GM19239 (cell line): Measurements from ENCODE around the gene ACMSD.
A peak's percentile ranks its signal among the peaks of the same experiment; 100 is the strongest.
"Not testable (repeated sequence)": the region's sequence is repeated elsewhere in the genome, so short reads cannot be mapped to it uniquely, and the experiment has no call there.

Experiments used
- DNase-seq: peaks from one replicate; pipeline ENCODE4 v3.0.0; 2011; ENCODE audit warnings: low spot score; ENCODE audit not compliant: insufficient read length
- FAIRE-seq: peaks from 2 replicates; lab custom pipeline; 2011; peaks lifted over from hg19 to GRCh38; lab: Jason Lieb, UNC

The ACMSD gene

DNA sequence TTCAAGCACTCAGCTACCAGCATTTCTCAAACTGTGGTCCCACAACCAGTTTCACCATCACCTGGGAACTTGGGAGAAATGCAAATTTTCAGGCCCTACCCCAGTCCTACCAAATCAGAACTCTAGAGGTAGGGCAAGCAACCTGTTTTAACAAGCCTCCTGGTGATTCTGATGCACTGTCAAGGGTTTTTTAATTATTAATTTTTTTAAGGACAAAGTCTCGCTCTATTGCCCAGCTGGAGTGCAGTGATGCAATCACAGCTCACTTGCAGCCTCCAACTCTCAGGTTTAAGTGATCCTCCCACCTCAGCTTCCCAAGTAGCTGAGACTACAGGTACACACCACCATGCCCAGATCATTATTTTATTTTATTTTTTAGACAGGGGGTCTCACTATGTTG lies 7.8 kb downstream of the ACMSD start:
- DNase-seq, result no peak
- no peak for FAIRE-seq

DNA sequence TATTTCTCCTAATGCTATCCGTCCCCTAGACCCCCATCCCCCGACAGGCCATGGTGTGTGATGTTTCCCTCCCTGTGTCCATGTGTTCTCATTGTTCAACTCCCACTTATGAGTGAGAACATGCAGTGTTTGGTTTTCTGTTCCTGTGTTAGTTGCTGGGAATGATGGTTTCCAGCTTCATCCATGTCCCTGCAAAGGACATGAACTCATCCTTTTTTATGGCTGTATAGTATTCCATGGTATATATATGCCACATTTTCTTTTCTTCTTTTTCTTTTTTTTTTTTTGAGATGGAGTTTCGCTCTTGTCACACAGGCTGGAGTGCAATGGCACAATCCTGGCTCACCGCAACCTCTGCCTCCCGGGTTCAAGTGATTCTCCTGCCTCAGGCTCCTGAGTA lies 9.2 kb downstream of the ACMSD start:
- FAIRE-seq, DNase-seq: not testable (repeated sequence)

DNA sequence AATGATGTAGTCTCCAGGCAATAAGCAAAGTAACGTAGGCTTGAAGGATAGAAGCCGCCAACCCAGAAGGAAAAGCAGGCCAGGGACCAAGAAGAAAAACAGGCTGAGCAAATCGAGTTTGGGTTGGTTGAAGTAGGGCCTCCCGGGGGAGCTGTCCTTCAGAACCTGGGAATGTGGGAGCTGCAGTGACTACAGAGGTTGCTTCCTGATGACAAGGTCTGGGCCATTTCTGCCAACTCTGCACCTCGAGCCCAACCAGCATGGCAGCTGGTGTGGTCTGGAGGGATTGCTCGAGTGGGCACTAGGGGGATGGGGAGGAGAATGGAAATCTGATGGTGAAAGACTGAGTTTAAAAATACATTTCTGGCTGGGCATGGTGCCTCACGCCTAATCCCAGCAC lies 14.1 kb downstream of the ACMSD start:
- DNase-seq (no peak), FAIRE-seq (no peak)

DNA sequence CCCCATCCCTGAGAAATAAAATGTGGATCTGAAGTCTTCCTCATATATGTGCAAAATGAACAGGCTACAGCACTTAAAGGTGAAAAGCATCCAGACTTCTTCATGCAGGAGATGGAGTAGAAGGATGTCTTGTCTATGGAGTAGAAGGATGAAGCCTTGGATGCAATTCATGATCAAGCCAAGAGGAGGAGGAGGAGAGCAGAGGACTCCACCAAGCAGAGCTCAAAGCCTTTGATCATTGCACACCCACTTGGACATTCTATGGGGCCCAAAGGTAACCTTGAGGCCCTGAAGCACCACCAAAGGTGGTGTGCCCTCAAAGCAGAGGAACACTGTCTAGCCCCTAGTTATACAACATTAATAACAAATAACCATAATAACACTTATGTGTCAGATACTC lies 17.3 kb downstream of the ACMSD start:
- no peak for DNase-seq
- FAIRE-seq, result no peak

DNA sequence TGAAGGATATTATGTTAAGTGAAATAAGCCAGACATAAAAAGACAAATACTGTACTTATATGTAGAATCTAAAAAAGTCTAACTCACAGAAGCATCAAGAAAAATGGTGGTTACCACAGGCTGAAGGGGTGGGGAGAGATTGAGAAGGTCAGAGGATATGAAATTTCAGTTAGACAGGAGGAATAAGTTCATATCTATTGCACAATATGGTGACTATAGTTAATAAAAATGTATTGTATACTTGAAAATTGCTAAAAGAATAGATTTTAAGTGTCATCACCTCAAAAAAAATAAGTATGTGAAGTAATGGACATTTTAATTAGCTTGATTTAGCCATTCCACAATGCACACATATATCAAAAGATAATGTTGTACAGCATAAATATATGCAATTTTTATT lies 19.8 kb downstream of the ACMSD start:
- DNase-seq (no peak), FAIRE-seq (no peak)

DNA sequence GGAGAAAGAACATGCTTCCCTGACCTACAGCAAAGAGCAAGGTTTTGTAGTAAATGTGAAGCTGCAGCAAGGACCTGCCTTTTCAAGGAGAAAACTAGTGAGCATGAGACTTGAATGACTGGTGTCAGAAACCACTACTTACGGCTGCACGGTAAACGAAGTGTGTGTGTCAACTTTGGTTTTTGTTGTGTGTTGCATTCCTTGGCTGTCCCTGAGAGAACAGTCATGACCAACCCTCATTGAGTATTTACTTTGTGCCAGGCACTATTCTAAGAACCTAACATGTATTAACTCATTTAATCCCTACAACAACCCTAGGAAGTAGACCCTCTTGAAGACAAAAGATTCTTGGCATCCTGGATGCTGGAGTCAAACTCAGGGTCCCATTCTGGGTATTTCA lies 22.8 kb downstream of the ACMSD start:
- DNase-seq (no peak), FAIRE-seq (no peak)

DNA sequence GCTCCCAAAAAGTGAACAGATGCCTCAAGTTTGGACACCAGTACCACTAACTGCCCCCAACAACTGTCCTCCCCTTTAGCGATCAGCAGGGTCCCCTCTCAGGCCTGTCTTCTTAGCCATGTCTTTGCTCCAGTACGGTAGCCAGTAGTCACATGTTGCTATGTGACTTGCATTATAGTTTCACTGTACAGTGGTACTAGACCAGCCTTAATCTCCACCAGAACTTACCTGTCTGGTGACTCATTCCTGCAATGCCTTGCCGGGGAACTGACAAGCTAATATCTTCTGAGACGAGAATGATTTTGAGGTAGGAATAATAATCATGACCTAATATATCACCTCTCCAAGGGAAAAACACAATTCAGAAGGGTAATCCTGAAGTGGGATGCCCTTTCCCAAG lies 23.7 kb downstream of the ACMSD start:
- FAIRE-seq (no peak), DNase-seq (no peak)

DNA sequence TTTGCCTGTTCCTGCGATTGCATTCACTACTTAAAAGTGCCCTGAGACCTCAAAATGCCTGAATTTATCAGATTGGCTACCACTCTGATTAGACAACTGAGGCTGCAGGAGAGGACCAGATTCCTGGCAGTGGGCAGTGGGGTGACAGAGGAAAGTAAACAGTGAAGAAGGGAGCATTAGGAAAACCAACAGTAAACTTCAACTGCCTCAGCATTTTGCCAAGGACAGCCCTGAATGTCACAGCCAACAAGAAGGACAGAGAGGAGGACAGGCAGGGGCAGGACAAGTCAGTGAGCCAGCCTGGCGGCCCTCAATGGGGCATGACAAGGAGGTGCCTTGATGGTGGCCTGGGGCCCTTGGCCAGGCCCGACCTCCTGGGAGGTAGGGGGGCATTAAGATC lies 24.3 kb downstream of the ACMSD start:
- no peak for DNase-seq
- no peak for FAIRE-seq

DNA sequence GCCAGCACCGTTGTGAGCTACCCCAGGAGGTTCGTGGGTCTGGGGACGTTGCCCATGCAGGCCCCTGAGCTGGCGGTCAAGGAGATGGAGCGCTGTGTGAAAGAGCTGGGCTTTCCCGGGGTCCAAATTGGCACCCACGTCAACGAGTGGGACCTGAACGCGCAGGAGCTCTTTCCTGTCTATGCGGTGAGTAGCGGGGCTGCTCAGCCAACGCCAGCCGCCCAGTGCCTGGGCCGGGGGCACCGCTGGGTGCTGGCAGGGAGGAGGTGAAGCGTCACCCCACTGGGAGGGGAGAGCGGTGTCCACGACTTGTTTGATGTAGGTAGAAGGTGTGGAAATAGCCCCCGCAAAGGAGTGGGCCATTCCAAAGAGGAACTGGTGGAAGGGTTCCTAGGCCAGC lies 25.0 kb downstream of the ACMSD start:
- DNase-seq (no peak), FAIRE-seq (no peak)

DNA sequence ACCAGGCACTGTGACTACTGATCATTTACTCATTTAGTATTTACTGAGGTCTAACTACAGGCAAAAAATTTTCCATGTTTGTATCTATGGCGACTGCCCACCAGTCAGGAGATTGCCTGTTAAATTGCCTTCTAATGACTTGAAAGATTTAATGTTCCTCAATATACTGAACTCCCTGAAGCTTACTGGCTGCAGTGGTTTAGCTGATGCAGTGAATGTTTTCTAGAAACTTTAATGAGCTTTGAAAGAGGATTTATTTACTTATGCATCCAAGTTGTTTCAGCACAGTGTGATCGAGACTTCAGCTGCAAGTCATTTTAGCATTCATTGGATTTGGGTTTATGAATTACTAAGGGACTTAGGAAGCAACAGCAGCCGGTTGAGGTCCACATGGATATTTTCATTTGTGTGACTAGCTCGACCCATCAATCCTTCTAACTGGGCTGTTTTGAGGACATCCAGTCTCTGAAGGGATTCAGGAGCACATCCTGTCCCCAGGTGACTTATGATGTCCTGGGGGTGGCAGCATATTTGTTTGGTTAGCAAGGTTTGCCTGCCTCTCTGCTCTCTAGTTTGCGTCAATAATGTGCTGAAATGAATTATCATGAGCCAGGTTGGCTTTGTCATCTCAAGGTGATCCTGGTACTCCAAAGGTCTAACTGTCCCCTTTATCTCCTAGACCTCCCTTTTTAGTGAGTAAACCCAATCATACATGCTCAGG lies 26.8 kb downstream of the ACMSD start:
- FAIRE-seq, result no peak

DNA sequence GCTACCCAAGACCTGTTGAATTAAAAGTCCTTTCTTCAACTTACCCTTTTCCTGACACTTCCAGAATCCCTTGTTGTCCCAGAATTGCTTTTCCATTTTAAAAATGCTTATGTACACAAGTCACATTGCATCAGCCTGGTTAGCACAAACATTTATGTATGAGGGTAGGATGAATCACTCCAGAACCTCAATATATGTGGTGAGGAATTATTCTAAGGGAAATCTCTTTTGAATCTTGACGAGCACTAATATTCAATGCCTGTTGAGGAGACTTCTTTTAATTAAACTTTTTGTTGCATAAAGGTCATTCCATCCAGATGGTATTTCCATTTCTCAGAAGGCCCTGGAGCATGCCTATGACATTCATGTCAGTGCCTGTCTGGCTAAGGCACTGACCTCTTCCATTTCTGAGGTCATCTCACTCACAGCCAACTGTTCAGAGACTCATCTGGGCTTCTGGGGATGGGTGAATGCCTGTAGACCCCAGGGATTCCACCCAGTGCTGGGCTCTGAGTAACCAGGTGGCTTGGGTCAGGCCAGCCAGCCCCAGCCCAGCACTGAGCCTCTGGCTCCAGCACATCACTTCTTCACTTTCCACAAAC lies 28.2 kb downstream of the ACMSD start:
- FAIRE-seq, result no peak
- DNase-seq, result no peak

More for the DNA sequence above, 26.8 kb downstream of the ACMSD start:
- no peak for DNase-seq

DNA sequence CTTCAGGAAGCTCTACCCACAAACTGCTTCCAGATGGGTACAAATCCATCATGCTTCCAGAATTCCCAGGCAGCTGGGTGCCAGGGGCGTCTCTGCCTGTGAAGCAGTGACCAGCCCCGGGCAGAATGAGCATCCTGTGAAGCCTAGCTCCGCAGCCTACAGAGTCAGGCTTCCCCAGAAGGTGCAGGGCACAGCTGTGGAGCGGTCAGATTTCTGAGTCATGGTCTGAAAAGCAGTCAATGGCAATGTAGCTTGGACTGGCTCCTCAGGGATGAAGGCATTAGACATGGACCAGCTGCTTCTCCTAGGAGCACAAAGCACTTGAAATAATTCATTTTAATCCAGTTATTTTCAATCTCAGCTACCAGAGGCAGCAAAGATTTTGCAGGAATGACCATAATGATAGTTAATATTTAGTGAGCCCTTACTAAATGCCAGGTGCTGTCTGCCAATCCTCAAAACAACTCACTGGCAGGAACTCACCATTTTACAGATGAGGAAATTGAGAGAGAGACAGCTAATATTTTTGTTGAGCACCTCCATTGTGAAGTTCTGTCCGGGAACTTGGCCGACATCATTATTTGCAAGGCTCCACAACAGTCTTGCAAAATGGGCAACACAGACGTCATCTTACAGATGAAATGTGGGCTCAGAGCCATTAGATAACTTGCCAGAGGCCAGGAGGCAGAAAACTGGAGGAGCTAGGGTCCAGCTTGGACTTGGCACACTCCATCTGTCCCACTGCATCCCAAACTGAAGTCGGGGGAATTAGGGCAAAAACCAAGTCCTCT lies 31.7 kb downstream of the ACMSD start:
- DNase-seq, result no peak
- FAIRE-seq, result no peak

DNA sequence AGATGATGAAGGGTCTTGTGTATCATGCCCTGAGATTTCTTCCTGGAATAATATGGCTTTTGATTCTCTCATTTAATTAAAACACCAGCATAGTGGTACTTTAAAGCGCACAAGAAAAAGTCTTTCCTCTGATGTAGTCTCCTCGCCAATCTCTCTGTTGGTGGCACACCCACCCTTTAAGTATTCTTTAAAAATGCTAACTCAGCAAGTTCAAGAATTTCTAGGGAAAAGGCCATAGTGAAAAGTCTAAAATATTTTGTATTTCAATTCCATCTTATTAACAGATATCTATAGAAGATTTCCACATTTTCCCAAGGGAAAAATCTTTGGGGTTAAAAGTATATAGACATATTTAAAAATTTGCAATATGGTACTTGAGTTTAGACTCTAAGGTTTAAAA lies 34.7 kb downstream of the ACMSD start:
- DNase-seq (no peak), FAIRE-seq (no peak)

DNA sequence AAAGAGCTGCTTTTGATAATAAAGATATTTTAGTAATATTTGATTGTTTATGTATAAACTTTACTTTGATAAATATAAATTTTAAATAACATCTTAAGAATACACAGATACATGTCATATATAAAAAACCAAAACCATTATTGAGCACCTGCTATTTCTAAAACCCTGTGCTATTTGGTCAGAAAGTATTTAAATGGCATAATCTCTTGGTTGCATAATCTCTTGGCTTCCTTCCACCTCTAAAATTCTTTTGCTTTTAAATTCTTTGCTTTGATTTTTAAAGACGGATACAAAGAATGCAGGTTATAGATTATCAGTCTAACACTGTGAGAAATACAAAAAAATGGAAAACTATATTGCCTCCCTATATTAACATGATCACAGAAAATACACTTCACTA lies 36.9 kb downstream of the ACMSD start:
- no peak for FAIRE-seq
- no peak for DNase-seq

DNA sequence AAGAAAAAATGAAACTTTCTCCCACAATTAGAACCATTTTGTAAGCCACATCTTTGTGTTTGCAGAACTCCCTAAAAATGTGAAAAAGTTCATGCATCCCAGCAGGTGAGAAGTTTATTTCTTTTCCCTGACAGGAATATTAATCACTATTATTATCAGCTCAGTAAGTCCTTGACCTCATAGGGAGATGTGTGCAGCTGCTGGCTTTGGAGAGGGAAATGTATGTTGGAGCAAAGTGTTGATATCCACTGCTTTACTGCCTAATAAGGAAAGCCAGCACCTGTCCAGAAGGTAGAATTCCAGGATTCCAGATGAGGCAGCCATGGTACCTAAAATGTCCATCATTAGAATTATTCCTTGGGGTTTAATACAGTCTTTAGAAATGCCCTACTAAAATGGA lies 44.4 kb downstream of the ACMSD start:
- DNase-seq, result no peak
- FAIRE-seq, result no peak

DNA sequence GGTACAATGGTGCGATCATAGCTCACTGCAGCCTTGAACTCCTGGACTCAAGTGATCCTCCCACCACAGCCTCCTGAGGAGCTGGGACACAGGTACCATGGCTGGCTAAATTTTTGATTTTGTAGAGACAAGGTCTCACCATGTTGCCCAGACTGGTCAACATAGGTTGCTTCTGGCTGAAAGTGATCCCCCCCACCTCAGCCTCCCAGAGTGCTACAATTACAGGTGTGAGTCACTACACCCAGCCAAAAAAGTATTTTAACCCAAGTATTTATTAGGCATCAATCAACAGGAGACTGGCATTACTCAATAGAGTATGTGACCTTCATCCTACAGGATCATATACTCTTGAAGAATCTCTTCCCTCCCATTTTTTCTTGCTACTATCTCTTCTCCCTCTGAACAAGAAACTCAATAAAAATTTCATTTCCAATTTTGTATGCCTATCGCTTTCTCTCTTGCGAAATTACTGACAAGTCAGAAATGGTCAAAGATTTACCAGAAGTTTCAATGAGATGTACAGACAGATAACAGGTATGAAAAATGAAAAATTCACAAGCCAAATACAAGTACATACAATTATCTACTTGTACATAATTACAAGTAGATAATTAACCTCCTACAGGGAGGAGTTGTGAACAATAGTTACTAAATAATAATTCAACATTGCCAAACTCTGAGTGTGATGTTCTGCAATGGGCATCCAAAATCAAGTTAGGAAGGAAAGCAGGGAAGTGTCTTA lies 45.3 kb downstream of the ACMSD start:
- no peak for FAIRE-seq
- no peak for DNase-seq

DNA sequence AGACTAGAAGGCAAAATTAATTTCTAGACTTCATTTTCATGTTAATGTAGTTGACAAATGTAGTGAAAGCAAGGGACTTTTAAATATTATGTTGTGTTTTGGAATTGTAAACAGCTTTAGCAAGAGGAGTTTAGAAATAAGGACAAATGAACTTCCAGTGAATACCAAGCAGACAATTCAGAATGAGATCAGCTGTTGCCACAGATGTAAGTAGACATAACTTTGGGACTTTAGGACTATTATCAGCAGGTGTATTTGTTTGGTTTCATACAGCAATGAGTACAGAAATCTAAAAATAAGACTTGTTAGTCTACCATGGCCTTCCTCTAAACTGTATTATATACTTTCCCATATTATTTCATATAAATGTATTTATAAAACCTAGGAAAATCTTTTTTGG lies 46.0 kb downstream of the ACMSD start:
- FAIRE-seq (no peak), DNase-seq (no peak)

DNA sequence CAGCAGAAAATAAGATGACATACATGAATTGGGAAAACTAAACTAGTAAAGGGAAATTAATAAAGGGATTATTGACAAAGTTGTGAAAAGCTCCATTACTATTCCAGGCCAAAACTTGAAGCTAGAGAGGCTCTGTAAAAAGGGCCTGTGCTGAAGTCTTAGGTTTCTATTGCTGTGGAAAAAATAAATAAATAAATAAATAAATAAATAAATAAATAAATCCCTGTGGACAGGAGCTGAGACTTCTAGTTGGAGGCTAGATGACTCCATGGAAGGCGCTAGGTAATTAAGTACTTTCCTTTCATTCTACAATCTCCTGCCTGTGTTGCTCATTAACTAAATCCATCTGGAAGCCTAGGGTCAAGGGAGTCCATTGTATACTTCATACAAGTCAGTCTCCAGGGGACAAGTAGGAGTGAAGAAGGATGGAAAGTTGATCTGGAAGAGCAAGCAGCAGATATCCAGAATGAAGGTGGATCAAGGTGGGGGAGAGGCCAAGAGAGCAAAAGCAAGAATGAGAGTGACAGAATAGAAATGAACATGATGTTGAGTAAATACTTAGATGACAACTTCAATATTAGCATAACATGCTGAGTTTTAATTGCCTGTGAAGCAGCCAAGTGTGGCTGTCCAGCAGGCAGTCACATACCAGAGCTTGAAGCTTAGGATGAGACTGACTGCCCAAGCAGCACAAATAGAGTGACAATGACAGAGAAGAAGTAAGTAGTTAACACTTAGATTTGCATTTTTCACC lies 54.0 kb downstream of the ACMSD start:
- FAIRE-seq, result peak; percentile 42
- DNase-seq, result no peak

DNA sequence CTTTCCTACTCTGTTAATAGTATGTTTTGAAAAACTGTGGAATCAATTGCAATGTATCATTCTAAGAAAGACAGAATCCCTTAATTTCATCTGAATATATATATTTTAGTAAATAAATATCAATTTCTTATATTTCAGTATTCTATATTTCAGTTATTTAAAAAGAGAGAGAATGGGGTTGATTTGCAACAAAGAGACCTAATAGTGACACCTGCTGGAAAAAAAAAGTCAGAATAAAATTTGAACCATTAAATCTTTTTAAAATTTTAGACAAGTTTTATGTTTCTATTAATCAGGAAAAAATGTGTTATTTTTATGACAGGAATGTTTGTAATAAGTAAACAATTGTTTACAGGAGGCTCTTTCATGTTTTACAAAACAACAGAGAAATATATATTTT lies 59.5 kb downstream of the ACMSD start:
- no peak for FAIRE-seq
- DNase-seq, result no peak

DNA sequence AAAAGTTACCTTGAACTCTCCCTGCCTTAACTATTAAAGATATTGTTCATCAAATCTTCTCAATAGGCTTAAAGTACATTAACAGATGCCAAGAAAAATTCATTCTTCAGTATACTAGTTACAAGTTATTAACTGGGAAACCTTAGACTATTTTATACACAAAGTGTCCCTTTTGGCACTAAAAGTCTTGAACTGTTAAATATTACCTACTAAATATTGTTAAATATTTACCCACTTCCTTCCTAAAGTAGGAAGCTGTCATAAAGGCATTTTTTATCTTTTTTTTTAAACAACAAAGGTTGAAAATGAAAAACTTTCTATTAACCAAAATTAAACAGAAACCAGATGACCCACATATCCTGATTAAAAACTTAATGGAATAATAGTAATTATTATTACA lies 60.8 kb downstream of the ACMSD start:
- peak; percentile 66 for FAIRE-seq
- no peak for DNase-seq
